Loucy (cell line): ENCODE measurements around the gene PTPN2.
"Not testable (repeated sequence)": the region's sequence is repeated elsewhere in the genome, so short reads cannot be mapped to it uniquely, and the experiment has no call there.

Source experiments
- H2AFZ ChIP-seq: fragments of 200-600 bp; sonication (generic); 2 replicates; pipeline ENCODE4 v1.6.0; 2016; ENCODE audit warnings: antibody characterized with exemption, mild to moderate bottlenecking, low read length, moderate library complexity
- H3F3A ChIP-seq: fragments of 200-600 bp; 2 replicates; pipeline ENCODE4 v1.6.0; 2016; ENCODE audit warnings: antibody characterized with exemption, low read depth, mild to moderate bottlenecking
- H3K27me3 ChIP-seq: fragments of 200-600 bp; sonication (generic); 2 replicates; pipeline ENCODE4 v1.6.1; 2014; ENCODE audit warnings: low read length, mild to moderate bottlenecking; ENCODE audit not compliant: insufficient read depth, poor library complexity, severe bottlenecking
- H3K36me3 ChIP-seq: fragments of 200-600 bp; sonication (generic); 2 replicates; pipeline ENCODE4 v1.6.1; 2016; ENCODE audit warnings: low read length; ENCODE audit not compliant: insufficient read depth
- H3K4me1 ChIP-seq: fragments of 200-600 bp; sonication (generic); 2 replicates; pipeline ENCODE4 v1.5.1; 2014; ENCODE audit warnings: low read length, mild to moderate bottlenecking; ENCODE audit not compliant: insufficient read depth, poor library complexity, severe bottlenecking
- H3K4me2 ChIP-seq: fragments of 200-600 bp; sonication (generic); 2 replicates; pipeline ENCODE4 v1.6.0; 2014; ENCODE audit warnings: antibody characterized with exemption, low read length, low read depth, mild to moderate bottlenecking; ENCODE audit not compliant: poor library complexity, severe bottlenecking
- H3K4me3 ChIP-seq: fragments of 200-600 bp; sonication (generic); 2 replicates; pipeline ENCODE4 v1.5.1; 2014; ENCODE audit warnings: low read length, mild to moderate bottlenecking, mixed read lengths; ENCODE audit not compliant: poor library complexity, severe bottlenecking
- H3K79me2 ChIP-seq: fragments of 200-600 bp; sonication (generic); 2 replicates; pipeline ENCODE4 v1.6.1; 2014; ENCODE audit warnings: low read length; ENCODE audit not compliant: insufficient read depth
- H3K9ac ChIP-seq: fragments of 200-600 bp; sonication (generic); 2 replicates; pipeline ENCODE4 v1.6.0; 2014; ENCODE audit warnings: mild to moderate bottlenecking, low read depth, low read length, moderate library complexity; ENCODE audit not compliant: poor library complexity, severe bottlenecking
- H3K9me2 ChIP-seq: fragments of 200-600 bp; sonication (generic); replicated peaks from 2 replicates; pipeline ENCODE4 v1.6.1; 2016; ENCODE audit warnings: low read depth, low read length, mixed read lengths
- H3K9me3 ChIP-seq: fragments of 200-600 bp; sonication (generic); 2 replicates; pipeline ENCODE4 v1.6.1; 2014; ENCODE audit warnings: mild to moderate bottlenecking, antibody characterized with exemption, low read length, low read depth; ENCODE audit not compliant: insufficient read depth
- H4K20me1 ChIP-seq: fragments of 200-600 bp; sonication (generic); 2 replicates; pipeline ENCODE4 v1.6.0; 2014; ENCODE audit warnings: antibody characterized with exemption, low read length, mild to moderate bottlenecking; ENCODE audit not compliant: insufficient read depth, poor library complexity, severe bottlenecking
- EZH2phosphoT487 ChIP-seq: fragments of 200-600 bp; IDR thresholded peaks from 2 replicates; pipeline ENCODE4 v1.6.1; 2018; ENCODE audit warnings: antibody characterized with exemption, mild to moderate bottlenecking, moderate library complexity, borderline replicate concordance
- TF ChIP-seq, protein P1 (sequence below): fragments of 200-600 bp; sonication (generic); conservative IDR thresholded peaks from 2 replicates; pipeline ENCODE4 v1.5.1; 2014; ENCODE audit warnings: mild to moderate bottlenecking, antibody characterized with exemption, low read length

PTPN2 gene

DNA sequence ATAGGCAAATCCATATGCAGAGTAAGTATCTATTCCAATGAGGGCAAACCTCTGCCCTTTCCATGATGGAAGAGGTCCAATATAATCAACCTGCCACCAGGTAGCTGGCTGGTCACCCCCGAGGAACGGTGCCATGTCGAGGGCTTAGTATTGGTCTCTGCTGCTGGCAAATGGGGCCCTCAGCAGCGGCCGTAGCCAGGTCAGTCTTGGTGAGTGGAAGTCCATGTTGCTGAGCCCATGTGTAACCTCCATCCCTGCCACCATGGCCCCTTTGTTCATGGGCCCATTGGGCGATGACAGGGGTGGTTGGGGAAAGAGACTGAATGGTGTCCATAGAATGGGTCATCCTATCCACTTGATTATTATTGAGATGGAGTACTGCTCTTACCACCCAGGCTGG is 128.4 kb downstream of the PTPN2 start:
- not testable (repeated sequence) for H3K4me3 ChIP-seq, H3K9me3 ChIP-seq, H3K4me2 ChIP-seq, H4K20me1 ChIP-seq, H3K36me3 ChIP-seq, H2AFZ ChIP-seq, H3K27me3 ChIP-seq, H3K79me2 ChIP-seq, H3K4me1 ChIP-seq, H3F3A ChIP-seq, H3K9ac ChIP-seq, H3K9me2 ChIP-seq

DNA sequence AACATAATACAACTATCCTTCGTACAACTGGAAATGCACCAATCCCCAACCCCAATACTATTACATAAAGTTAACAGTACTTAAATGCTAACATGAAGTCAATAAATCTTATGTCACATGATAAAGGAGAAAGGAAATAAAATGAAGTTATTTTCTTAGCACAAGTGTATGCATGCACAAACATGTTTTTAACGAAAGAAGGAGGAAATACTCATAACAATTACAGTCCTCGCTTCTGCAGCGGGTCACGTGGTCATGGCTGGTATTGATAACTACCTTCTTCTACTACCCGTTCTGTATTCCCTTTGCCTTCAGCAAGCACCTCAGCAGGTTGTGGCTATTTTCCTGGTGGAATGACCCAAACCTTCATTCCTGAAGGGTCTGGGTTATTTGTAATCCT is 129.5 kb downstream of the PTPN2 start:
- Histone ChIP-seq H3F3A (no peaks in the 10 kb centered on the region), H3K27me3 (no peaks in the 10 kb centered on the region), H3K4me3 (no peak overlapping the region), H3K4me1 (peaks cover 17% of the 10 kb centered on the region), H3K4me2 (no peak overlapping the region), H3K9ac (no peak overlapping the region), H4K20me1 (no peaks in the 10 kb centered on the region), H3K9me2 (no peaks in the 10 kb centered on the region), H3K36me3 (no peaks in the 10 kb centered on the region), H3K79me2 (no peaks in the 10 kb centered on the region), H2AFZ (no peak overlapping the region), H3K9me3 (no peaks in the 10 kb centered on the region)
- TF ChIP-seq, protein P1, sequence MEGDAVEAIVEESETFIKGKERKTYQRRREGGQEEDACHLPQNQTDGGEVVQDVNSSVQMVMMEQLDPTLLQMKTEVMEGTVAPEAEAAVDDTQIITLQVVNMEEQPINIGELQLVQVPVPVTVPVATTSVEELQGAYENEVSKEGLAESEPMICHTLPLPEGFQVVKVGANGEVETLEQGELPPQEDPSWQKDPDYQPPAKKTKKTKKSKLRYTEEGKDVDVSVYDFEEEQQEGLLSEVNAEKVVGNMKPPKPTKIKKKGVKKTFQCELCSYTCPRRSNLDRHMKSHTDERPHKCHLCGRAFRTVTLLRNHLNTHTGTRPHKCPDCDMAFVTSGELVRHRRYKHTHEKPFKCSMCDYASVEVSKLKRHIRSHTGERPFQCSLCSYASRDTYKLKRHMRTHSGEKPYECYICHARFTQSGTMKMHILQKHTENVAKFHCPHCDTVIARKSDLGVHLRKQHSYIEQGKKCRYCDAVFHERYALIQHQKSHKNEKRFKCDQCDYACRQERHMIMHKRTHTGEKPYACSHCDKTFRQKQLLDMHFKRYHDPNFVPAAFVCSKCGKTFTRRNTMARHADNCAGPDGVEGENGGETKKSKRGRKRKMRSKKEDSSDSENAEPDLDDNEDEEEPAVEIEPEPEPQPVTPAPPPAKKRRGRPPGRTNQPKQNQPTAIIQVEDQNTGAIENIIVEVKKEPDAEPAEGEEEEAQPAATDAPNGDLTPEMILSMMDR, result no peak
- no peak for TF ChIP-seq EZH2phosphoT487

DNA sequence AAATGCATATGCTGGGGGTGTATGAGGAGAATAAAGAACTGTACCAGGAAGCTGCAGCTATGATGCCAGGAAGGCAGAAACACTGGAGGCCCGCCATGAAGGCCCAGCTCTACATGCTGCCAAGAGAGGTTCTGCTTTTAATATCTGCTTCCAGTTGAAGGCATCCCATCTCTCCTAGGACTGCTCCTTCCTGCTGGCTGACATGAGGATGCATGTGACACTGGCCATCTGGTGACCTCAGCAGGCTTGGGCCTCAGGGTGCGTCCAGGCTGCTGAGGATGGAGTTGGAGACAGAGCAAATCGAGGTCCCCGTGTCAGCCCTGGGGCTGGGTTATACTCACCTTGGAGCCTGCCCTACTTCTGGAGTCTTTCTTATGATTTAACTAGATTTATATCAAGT is 132.1 kb downstream of the PTPN2 start:
- no peaks in the 10 kb centered on the region for H3K27me3 ChIP-seq
- peaks cover 21% of the 10 kb centered on the region for H3K4me1 ChIP-seq
- no peaks in the 10 kb centered on the region for H4K20me1 ChIP-seq
- no peaks in the 10 kb centered on the region for H3K9me3 ChIP-seq
- H3K9me2 ChIP-seq, result no peaks in the 10 kb centered on the region
- TF ChIP-seq, protein P1, result no peak
- no peak for TF ChIP-seq EZH2phosphoT487
- H3K79me2 ChIP-seq, result no peaks in the 10 kb centered on the region
- no peak overlapping the region for H3K9ac ChIP-seq
- H3K4me3 ChIP-seq, result no peak overlapping the region
- H2AFZ ChIP-seq, result no peak overlapping the region
- H3F3A ChIP-seq, result no peaks in the 10 kb centered on the region
- H3K4me2 ChIP-seq, result no peak overlapping the region
- H3K36me3 ChIP-seq, result no peaks in the 10 kb centered on the region

DNA sequence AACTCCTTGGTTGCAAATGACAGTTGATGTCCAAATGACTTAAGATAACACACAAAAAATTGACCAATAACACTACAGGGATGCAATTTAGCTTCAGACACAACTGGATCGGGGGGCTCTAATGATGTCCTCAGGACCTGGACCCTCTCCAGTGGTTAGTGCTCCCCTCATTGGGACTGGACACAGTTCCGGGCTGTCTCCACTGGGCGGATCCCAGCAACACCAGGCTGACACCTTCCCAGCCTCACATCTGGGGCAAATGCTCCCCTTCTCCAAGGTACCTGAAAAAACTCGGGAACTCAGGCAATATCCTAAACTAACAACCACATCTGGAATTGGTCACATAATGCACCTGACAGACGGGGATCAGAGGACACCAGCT is 132.5 kb downstream of the PTPN2 start:
- Histone ChIP-seq H3K9me3 (no peaks in the 10 kb centered on the region), H3K36me3 (no peaks in the 10 kb centered on the region), H3K4me1 (peaks cover 21% of the 10 kb centered on the region), H3K27me3 (no peaks in the 10 kb centered on the region), H3K4me3 (no peak overlapping the region), H3K4me2 (no peak overlapping the region), H2AFZ (no peak overlapping the region), H3K9ac (no peak overlapping the region), H3K79me2 (no peaks in the 10 kb centered on the region), H3K9me2 (no peaks in the 10 kb centered on the region), H4K20me1 (no peaks in the 10 kb centered on the region), H3F3A (no peaks in the 10 kb centered on the region)
- TF ChIP-seq EZH2phosphoT487, result no peak
- TF ChIP-seq, protein P1, result no peak
